SHP77 (cell line): ENCODE data around the gene MMP14.
"Not testable (repeated sequence)": the region's sequence is repeated elsewhere in the genome, so short reads cannot be mapped to it uniquely, and the experiment has no call there.

Source experiments
- DNase-seq, 2 experiments: peaks; one replicate each; lab custom pipeline; 2025; lab: John Stamatoyannopoulos, UW

Gene MMP14

DNA sequence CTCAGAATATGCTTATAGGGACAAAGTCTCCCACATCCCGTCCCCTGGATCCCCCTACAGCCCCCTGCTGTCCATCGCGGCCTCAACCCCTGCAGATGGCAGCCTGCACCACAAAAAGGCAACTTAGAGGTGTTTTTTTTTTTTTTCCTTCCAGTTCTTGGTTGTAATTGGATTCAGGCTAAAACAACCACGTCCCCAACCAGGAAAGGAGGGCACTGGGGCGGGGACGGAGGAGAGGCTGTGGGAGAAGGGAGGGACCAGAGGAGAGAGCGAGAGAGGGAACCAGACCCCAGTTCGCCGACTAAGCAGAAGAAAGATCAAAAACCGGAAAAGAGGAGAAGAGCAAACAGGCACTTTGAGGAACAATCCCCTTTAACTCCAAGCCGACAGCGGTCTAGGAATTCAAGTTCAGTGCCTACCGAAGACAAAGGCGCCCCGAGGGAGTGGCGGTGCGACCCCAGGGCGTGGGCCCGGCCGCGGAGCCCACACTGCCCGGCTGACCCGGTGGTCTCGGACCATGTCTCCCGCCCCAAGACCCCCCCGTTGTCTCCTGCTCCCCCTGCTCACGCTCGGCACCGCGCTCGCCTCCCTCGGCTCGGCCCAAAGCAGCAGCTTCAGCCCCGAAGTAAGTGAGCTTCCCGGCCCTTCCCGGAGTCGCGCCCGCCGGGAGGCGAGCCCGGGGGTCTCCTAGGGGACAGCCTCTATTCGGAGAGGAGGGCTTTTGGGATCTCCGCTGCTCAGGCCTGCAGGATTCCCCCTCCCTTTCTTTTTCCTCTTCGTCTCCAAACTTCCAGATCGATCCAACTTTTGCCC, at the start of gene MMP14:
Gene MMP14 (plus strand): TSS at position 285 of the 813 bp plus-strand sequence. CDS start 233 bp downstream, at position 518.
- no peak for DNase-seq

DNA sequence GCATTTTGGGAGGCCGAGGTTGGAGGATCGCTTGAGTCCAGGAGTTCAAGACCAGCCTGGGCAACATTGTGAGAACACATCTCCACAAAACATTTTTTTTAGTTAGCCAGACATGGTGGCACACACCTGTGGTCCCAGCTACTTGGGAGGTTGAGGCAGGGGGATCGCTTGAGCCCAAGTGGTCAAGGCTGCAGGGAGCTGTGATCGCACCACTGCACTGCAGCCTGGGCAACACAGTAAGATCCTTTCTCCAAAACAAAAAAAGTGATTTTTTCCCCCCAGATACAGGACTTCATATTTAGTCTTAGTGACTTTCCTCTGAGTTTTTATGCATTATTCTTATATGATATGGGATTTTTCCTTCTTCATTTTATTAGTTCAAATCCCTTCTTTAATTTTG, 49.7 kb upstream of the MMP14 start:
- no peak for DNase-seq

DNA sequence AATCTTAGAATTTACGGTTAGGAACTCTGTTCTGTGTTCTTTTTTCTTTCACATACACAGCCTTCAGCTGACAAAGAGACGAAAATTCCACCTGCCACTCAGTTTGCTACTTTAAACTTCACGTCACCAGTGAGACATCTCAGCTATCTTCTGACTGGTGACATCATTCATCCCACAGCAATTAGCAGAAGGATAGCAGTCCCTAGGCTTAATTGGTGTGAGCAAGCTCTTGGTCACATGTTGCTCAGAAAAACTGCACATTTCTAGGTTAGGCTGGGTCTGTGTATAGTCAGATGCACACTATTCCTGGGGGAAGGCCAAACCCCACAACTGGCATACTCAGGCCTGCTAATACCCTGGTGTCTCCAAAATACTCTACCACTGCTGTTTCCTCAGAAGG, 45.1 kb upstream of the MMP14 start:
- no peak for DNase-seq

DNA sequence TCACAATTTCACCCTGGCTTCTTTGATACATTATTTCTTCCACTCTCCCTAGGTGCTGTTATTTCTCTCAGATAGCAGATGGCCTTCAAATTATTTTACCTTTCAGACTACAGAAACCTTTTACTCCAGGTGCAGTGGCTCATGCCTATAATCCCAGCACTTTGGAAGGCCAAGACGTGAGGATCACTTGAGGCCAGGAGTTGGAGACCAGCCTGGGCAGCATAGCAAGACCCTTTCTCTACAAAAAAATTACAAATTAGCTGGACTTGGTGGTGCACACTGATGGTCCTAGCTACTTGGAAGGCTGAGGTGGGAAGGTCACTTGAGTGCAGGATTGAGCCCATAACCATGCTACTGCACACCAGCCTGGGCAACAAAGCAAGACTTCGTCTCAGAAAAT, 44.2 kb upstream of the MMP14 start:
- no peak for DNase-seq

DNA sequence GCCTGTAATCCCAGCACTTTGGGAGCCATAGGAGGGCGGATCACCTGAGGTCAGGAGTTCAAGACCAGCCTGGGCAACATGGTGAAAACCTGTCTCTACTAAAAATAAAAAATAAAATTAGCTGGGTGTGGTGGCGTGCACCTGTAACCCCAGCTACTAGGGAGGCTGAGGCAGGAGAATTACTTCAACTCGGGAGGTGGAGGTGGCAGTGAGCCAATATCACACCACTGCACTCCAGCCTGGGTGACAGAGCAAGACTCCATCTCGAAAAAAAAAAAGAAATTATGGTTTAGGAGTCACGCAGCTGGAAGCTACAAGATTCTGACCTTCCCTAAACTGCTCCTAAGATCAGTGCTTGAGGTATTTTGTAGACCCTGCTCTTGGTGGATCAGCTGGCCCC, 42.8 kb upstream of the MMP14 start:
- not testable (repeated sequence) for DNase-seq

DNA sequence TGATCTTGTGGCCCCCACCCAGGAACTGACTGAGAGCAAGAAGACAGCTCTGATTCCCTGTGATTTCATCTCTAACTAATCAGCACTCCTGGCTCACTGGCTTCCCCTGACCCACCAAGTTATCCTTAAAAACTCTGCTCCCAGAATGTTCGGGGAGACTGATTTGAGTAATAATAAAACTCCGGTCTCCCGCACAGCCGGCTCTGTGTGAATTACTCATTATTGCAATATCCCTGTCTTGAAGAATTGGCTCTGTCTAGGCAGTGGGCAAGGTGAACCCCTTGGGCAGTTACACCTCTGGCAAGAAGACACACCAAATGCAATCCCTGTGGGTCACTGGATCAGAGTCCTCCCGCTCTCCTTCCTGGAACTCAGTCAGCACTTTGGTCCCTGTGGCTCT, 42.4 kb upstream of the MMP14 start:
- DNase-seq = no peak

DNA sequence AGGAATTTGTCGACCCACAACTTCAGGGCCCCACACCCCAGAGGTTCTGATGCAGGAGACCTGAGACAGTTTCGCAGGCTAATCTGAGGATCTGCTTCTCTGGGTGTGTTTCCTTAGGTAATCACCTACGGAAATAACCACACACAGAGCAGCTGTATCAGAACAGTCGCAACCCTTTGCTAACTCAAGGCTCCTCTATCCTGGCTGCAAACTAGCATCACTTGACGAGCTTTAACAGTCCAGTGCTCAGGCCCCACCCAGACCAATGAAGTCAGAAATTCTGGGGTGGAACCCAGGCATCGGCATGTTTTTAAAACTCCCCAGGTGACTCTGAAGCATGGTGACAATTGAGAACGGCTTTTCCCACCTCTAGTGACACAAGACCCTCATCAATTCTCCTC, 41.8 kb upstream of the MMP14 start:
- DNase-seq = no peak

DNA sequence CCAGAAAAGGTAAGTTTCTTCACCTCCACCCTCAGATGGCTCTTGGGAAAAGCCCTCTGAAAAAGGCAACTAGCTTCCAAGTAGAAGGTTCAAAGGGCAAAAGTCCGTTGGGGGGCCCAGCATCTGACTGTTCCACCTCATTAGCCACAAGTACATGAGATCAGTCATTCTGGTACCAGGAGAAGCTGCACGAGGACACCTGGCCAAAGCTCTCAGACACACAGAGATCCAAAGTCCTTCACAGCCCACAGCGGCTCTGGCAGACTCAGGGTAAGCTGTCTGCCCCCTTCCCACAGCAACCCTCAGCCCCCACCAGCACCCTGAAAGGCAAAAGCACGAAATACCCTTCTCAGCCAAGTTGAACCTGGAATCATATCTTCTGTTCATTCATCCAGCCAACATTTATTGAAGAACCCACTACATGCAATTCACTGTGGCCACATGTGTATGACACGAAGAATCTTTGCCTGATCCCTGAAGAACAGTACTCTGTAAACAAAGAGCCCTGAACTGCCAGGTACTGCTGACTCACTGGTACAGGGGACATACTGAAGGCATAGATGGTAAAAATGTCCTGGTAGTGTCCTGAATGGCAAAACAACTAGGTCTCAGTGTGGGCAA, 40.2 kb upstream of the MMP14 start:
- DNase-seq = no peak

DNA sequence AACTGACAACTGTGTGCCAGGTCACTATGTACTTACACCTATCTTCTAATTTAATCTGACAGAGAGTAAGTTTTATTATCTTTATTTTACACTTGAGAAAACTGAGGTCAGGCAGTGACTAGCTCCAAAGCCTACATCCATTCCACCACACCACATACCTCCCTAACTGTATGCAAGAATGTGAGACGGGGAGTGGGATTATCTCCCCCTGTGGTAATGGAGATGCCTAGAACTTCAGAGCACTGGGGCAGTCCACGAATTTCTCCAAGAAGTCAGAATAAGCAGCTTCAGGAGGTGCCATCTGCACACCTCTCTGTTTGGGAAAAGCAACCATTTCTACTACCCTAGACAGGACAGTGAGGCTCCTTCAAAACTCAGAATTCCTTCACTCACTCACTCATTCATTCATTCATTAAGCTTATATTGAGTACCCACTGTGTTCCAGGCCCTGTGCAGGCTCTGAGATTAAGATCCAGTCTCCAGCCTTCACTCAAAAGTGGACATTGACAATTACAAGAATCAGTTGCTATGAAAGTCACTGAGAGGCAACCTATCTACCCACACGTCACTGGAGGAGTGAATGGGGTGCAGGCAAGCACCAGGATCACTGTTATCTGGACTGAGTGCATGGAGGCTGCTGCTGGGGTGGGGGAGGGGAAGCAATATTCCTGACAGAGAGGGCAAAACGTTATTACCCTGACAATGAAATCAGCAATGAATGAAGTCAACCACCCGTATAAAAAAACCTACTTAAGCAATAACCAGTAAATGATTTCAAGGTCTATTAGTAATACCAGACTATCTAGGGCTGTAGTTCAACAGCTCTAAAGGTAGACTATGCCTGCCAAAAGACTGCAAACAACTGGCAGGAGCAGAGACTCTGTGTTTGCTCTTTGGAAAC, 39.1 kb upstream of the MMP14 start:
- DNase-seq = no peak

DNA sequence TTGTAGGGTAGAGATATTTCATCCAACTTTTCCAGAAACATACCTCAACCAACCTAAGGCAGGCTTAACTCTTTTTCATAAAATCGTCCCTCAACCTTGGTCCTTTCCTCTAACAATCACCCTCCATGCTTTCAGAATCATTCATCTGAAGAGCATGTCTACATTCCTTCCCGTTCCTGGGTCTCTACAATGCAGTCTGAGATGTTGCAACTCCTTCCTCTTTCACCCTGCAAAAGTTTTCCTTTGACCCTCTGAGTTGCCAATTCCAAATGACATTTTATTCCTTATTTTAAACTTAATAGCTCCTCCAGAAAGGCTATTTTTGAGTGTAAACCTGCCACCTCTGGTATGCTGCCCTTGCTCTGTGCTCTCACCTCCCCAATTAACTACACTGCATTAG, 37.9 kb upstream of the MMP14 start:
- DNase-seq = no peak

DNA sequence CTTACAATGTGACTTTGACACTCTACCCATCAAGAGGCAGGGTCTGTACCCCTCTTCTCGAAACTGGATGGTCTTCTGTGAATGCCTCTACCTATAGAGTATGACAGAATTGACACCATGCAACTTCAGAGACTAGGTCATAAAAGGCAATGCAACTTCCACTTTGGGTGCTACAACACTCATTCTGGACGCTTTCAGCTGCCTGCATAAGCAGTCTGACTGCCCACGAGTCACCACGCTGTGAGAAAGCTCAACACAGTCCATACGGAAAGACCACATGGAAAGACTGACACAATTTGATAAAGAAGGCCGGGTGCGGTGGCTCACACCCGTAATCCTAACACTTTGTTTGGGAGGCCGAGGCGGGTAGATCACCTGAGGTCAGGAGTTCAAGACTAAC, 36.0 kb upstream of the MMP14 start:
- DNase-seq = no peak

DNA sequence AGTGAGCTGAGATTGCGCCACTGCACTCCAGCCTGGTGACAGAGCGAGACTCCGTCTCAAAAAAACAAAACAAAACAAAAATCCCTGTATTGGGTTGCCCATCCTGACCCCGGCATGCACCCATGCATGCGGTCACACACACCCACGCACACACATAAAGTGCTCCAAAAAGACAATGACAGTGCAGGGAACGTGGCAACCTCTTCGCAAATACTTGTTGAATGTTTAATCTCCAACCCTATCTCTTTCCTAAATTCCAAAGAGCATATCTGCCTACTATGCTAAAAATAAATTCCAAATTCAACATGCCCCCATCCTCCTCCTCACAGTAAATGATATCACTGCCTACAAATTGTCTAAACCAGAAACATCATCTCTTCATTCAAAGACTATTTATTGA, 34.7 kb upstream of the MMP14 start:
- no peak for DNase-seq

DNA sequence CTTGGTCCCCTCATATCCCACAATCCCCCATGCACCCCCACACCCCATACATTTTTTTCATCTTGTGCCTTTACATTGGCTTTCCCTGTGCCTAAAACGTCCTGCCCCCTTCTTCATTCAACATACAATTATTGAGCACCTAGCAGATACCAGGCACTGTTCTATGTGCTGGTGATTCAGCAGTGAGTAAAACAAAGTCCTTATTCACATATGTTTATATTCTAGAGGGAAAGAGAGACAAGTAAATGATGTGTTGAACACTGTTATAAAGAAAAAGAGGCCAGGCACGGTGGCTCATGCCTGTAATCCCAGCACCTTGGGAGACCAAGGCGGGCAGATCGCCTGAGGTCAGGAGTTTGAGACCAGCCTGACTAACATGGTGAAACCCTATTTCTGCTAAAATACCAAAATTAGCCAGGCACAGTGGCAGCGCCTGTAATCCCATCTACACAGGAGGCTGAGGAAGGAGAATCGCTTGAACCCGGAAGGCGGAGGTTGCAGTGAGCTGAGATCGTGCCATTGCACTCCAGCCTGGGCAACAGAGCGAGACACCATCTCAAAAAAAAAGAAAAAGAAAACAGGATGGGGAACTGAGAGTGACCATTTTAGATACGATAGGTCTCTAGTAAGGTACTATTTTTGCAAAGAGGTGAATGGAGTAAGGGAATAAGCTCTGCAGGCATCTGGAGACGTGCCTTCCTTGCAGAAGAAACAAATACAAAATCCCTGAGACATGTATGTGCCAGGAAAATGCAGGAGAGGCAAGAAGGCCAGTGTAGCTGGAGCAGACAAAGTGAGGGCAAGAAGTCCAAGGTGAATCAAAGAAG, 33.3 kb upstream of the MMP14 start:
- DNase-seq = no peak

DNA sequence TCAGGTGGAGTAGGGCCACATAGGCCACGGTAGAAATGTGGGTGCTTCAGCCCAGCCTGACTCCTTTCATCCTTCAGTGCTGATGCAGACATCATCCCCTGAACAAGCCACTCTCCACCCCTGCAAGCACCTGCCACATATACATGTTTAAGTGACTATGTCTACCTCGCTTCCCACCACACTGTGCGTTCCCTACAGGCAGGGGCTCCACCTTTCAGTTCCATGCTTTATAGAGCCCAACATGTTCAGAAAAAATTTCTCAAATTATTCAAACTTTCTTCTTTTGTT, 32.8 kb upstream of the MMP14 start:
- DNase-seq = no peak

DNA sequence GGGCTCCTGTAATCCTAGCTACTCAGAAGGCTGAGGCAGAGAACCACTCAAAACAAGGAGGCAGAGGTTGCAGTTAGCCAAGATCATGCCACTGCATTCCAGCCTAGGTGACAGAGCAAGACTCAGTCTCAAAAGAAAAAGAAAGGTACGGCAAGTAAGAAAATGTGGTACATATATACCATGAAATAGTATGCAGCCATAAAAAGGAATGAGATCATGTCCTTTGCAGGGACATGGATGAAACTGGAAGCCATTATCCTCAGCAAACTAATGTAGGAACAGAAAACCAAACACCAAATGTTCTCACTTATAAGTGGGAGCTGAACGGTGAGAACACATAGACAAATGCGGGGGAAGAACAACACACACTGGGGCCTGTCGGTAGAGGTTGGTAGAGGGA, 31.1 kb upstream of the MMP14 start:
- DNase-seq = not testable (repeated sequence)

DNA sequence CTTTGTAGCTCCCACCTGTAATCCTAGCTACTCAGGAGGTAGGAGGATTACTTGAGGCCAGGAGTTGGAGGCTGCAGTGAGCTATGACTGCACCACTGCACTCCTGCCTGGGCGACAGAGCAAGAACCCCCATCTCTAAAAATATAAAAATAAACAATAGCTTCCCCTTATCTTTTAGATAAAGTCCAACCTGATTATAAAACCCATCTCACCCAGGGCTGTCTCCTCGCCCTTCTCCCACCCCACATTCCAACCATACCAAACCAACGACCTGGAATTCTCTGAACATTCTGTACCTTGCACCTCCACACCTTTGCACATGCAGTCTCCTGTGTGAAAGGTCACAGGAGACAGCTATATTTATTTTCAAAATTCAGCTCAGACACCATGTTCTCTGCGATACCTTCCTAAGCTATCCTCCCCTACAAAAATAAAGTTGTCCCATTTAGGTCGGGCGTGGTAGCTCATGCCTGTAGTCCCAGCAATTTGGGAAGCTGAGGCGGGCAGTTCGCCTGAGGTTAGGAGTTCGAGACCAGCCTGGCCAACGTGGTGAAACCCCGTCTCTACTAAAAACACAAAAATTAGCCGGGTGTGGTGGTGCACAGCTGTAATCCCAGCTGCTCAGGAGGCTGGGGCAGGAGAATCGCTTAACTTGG, 28.8 kb upstream of the MMP14 start:
- no peak for DNase-seq

DNA sequence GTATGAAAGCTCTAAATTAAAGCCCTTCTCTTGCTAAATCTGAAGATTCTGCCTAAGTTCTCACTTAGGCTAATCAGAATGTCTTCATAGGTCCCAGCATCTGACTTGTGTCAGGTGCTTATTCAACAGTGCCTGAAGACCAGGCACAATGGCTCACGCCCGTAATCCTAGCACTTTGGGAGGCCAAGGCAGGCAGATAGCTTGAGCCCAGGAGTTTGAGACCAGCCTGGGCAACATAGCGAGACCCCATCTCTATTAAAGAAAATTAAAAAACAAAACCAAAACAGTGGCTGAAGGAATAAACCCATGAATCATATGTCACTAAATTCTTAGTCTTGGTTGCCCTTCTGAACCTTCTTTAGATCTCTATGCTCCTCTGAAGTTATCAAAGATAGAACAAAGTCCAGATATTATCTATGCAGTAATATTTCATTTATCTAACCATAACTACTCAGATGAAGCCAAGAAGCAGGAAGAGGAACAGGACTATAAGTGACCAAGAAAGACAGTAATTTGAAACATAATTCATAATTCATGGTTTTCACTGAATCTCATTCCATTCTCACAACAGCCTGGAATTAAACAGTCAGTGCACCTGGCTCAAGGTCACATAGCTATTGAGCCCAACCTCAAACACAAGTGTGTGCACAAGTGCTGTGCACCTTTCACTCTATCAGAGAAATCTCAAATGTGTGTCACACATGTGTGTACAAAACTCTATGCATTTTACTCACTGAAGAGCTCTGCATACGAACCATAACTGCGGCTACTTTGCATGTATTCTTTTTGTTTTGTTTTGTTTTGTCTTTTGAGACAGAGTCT, 27.8 kb upstream of the MMP14 start:
- no peak for DNase-seq

DNA sequence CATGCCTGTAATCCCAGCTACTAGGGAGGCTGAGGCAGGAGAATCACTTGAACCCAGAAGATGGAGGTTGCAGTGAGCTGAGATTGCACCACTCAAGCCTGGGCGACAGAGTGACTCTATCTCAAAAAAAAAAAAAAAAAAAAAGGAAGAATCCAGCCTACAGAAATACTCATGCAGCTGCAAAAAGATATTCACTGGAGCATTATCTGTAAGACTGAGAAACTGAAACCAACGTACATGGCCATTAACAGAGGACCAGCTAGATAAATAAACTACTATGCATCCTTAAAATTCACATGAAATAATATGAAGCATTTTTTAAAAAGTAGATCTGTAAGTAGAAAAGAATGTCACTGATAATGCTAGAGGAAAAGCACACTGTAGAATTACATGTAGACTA, 24.7 kb upstream of the MMP14 start:
- no peak for DNase-seq

DNA sequence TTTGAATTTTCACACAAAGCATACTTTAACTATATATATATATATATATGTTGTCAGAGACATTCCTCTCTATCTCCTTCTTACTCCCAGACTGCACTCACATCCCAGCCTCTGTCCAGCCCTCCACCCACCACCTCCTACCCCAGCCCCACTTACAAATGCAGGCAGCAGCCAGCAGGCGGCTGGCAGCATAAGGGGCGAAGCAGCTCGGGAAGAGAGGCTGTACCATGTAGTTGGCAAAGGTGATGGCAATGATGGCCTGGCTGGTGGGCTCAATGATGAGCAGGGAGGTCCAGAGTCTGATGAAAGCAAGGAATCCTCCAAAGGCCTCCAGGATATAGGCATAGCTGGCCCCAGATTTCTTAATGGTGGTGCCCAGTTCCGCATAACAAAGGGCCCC, 23.6 kb upstream of the MMP14 start:
- DNase-seq = no peak

DNA sequence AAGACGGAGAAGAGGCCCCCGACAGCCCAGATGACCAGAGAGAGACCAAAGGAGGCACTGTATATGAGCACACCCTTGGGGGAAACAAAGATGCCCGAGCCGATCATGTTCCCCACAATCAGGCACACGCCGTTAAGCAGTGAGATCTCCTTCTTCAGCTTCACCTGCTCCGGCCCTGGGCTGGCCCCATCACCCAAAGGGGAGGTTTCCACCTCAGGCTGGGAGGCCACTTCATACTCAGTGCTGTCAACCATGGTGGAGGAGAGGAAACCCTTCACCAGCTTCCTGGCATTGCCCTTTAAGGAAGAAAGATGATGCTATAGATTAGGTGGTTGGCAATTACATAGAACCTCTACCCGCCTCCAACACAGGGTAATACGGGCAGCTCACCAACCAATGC, 23.2 kb upstream of the MMP14 start:
- DNase-seq = no peak

DNA sequence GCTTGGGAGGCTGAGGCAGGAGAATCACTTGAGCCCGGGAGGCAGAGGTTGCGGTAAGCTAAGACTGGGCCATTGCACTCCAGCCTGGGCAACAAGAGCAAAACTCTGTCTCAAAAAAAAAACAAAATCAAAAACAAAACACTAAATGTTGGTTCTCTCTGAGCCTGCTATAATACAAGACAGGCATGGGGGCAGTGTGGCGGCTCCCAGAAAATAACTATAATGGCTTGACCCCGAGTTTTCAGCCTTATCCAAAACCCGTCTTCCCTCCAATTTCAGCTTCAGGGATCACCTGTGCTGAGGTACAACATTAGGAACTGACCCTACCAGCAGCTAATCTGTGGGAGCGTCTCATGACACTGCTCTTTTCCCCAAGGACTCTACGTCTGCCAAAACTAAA, 22.0 kb upstream of the MMP14 start:
- DNase-seq = no peak
